ENCODE data around the gene ARVCF.

The ARVCF gene

GRCh38 chr22:20003304-20003703 is 13.3 kb downstream of the ARVCF start:
- no peak for DNase-seq (ENCODE audit: low spot score)
- Histone ChIP-seq H3K27ac (replicated peaks; ENCODE audit: low read length) (no peak overlapping the region), H3K4ac (ENCODE audit: low read length) (no peak overlapping the region), H3K4me3 (ENCODE audit: low read length in 2 of 2) (no peak overlapping the region), H2BK15ac (ENCODE audit: low read length) (no peak overlapping the region), H3K18ac (ENCODE audit: low read length) (no peak overlapping the region), H3K14ac (ENCODE audit: low read length) (no peak overlapping the region), H2BK5ac (ENCODE audit: low read length) (no peak overlapping the region), H3K27me3 (ENCODE audit: control insufficient read depth in 3 of 3, insufficient read depth in 3 of 3, low read depth in 1 of 3, low read length in 3 of 3) (no peaks in the 10 kb centered on the region), H2AK5ac (ENCODE audit: low read depth, low read length) (no peak overlapping the region), H3K36me3 (replicated peaks in 1 of 2; ENCODE audit: control insufficient read depth in 2 of 2, insufficient read depth in 2 of 2, low read length in 2 of 2) (no peaks in the 10 kb centered on the region), H2BK12ac (ENCODE audit: low read length) (no peak overlapping the region), H2AFZ (ENCODE audit: low read length) (no peak overlapping the region), H4K91ac (ENCODE audit: low read depth, low read length, poor library complexity) (no peak overlapping the region), H3K23ac (ENCODE audit: low read depth, low read length, poor library complexity) (no peak overlapping the region), H3K79me1 (ENCODE audit: low read depth, low read length) (no peaks in the 10 kb centered on the region), H3K4me2 (ENCODE audit: insufficient read depth, low read length, poor library complexity, severe bottlenecking) (no peak overlapping the region), H3K9me3 (replicated peaks in 1 of 2; ENCODE audit: control insufficient read depth in 2 of 2, insufficient read depth in 1 of 2, low read depth in 1 of 2, low read length in 2 of 2) (peaks cover 2 to 19% of the 10 kb centered on the region in 2 donors), H3K4me1 (ENCODE audit: control insufficient read depth in 2 of 2, insufficient read depth in 1 of 2, low read depth in 1 of 2, low read length in 2 of 2) (peaks cover 27 to 37% of the 10 kb centered on the region in 2 donors), H4K8ac (ENCODE audit: low read depth, low read length) (no peak overlapping the region), H3K9ac (ENCODE audit: low read depth, low read length, poor library complexity) (no peak overlapping the region), H2BK120ac (ENCODE audit: low read depth, low read length) (no peak overlapping the region)
- WGBS, 2 donors (ENCODE audit: extremely low coverage in 2 of 2, insufficient read length in 2 of 2, insufficient replicate concordance in 1 of 2): no CpG with 5 or more reads among the region's 1 CpG

- H3K36me3 ChIP-seq (replicated peaks in 1 of 2; ENCODE audit: control insufficient read depth in 2 of 2, insufficient read depth in 2 of 2, low read length in 2 of 2): no peaks in the 10 kb centered on the region
- H2AFZ ChIP-seq (ENCODE audit: low read length): peak overlapping the region; percentile 76
- H3K27me3 ChIP-seq (ENCODE audit: control insufficient read depth in 3 of 3, insufficient read depth in 3 of 3, low read depth in 1 of 3, low read length in 3 of 3): no peaks in the 10 kb centered on the region
- H2AK5ac ChIP-seq (ENCODE audit: low read depth, low read length): no peak overlapping the region
- WGBS, 2 donors (ENCODE audit: extremely low coverage in 2 of 2, insufficient read length in 2 of 2, insufficient replicate concordance in 1 of 2): no CpG with 5 or more reads among the region's 2 CpGs
- H3K4me3 ChIP-seq (ENCODE audit: low read length in 2 of 2): no peak overlapping the region
- H3K9me3 ChIP-seq (replicated peaks in 1 of 2; ENCODE audit: control insufficient read depth in 2 of 2, insufficient read depth in 1 of 2, low read depth in 1 of 2, low read length in 2 of 2): peaks cover 2 to 19% of the 10 kb centered on the region in 2 donors
- H3K4me1 ChIP-seq (ENCODE audit: control insufficient read depth in 2 of 2, insufficient read depth in 1 of 2, low read depth in 1 of 2, low read length in 2 of 2): peaks cover 33 to 44% of the 10 kb centered on the region in 2 donors
- H3K4ac ChIP-seq (ENCODE audit: low read length): no peak overlapping the region
- H3K18ac ChIP-seq (ENCODE audit: low read length): no peak overlapping the region
- no peak overlapping the region for H4K91ac ChIP-seq (ENCODE audit: low read depth, low read length, poor library complexity)
- no peak overlapping the region for H4K8ac ChIP-seq (ENCODE audit: low read depth, low read length)
- no peak overlapping the region for H3K9ac ChIP-seq (ENCODE audit: low read depth, low read length, poor library complexity)
- no peak overlapping the region for H2BK12ac ChIP-seq (ENCODE audit: low read length)
- no peak overlapping the region for H2BK120ac ChIP-seq (ENCODE audit: low read depth, low read length)
- H2BK5ac ChIP-seq (ENCODE audit: low read length): no peak overlapping the region
- H3K14ac ChIP-seq (ENCODE audit: low read length): no peak overlapping the region
- H2BK15ac ChIP-seq (ENCODE audit: low read length): no peak overlapping the region
- H3K27ac ChIP-seq (replicated peaks; ENCODE audit: low read length): no peak overlapping the region
- H3K23ac ChIP-seq (ENCODE audit: low read depth, low read length, poor library complexity): no peak overlapping the region
- no peak for DNase-seq (ENCODE audit: low spot score)
- no peak overlapping the region for H3K4me2 ChIP-seq (ENCODE audit: insufficient read depth, low read length, poor library complexity, severe bottlenecking)
- H3K79me1 ChIP-seq (ENCODE audit: low read depth, low read length): no peaks in the 10 kb centered on the region
These were observed 14.0 kb downstream of the ARVCF start for GRCh38 chr22:20002636-20003035.

- Histone ChIP-seq H3K27ac (replicated peaks; ENCODE audit: low read length) (no peak overlapping the region), H3K9me3 (replicated peaks in 1 of 2; ENCODE audit: control insufficient read depth in 2 of 2, insufficient read depth in 1 of 2, low read depth in 1 of 2, low read length in 2 of 2) (peaks cover 2 to 19% of the 10 kb centered on the region in 2 donors), H3K4me2 (ENCODE audit: insufficient read depth, low read length, poor library complexity, severe bottlenecking) (no peak overlapping the region), H2BK15ac (ENCODE audit: low read length) (no peak overlapping the region), H3K27me3 (ENCODE audit: control insufficient read depth in 3 of 3, insufficient read depth in 3 of 3, low read depth in 1 of 3, low read length in 3 of 3) (no peaks in the 10 kb centered on the region), H3K14ac (ENCODE audit: low read length) (no peak overlapping the region), H4K91ac (ENCODE audit: low read depth, low read length, poor library complexity) (no peak overlapping the region), H4K8ac (ENCODE audit: low read depth, low read length) (no peak overlapping the region), H2AK5ac (ENCODE audit: low read depth, low read length) (peak overlapping the region; percentile 25), H3K18ac (ENCODE audit: low read length) (peak overlapping the region; percentile 66), H2BK120ac (ENCODE audit: low read depth, low read length) (no peak overlapping the region), H2BK5ac (ENCODE audit: low read length) (no peak overlapping the region), H3K23ac (ENCODE audit: low read depth, low read length, poor library complexity) (no peak overlapping the region), H3K4ac (ENCODE audit: low read length) (no peak overlapping the region), H3K79me1 (ENCODE audit: low read depth, low read length) (no peaks in the 10 kb centered on the region), H3K36me3 (replicated peaks in 1 of 2; ENCODE audit: control insufficient read depth in 2 of 2, insufficient read depth in 2 of 2, low read length in 2 of 2) (no peaks in the 10 kb centered on the region), H2AFZ (ENCODE audit: low read length) (peak overlapping the region; percentile 76), H3K9ac (ENCODE audit: low read depth, low read length, poor library complexity) (no peak overlapping the region), H3K4me1 (ENCODE audit: control insufficient read depth in 2 of 2, insufficient read depth in 1 of 2, low read depth in 1 of 2, low read length in 2 of 2) (peaks cover 34 to 49% of the 10 kb centered on the region in 2 donors), H2BK12ac (ENCODE audit: low read length) (no peak overlapping the region), H3K4me3 (ENCODE audit: low read length in 2 of 2) (no peak overlapping the region)
- WGBS, 2 donors (ENCODE audit: extremely low coverage in 2 of 2, insufficient read length in 2 of 2, insufficient replicate concordance in 1 of 2): no CpG with 5 or more reads among the region's 9 CpGs
- DNase-seq (ENCODE audit: low spot score): no peak
These were observed 14.5 kb downstream of the ARVCF start for GRCh38 chr22:20002128-20002527.

GRCh38 chr22:20001082-20001638 is 15.5 kb downstream of the ARVCF start:
- H2AK5ac ChIP-seq (ENCODE audit: low read depth, low read length): peak overlapping the region; percentile 87
- no peaks in the 10 kb centered on the region for H3K79me1 ChIP-seq (ENCODE audit: low read depth, low read length)
- H3K9me3 ChIP-seq (replicated peaks in 1 of 2; ENCODE audit: control insufficient read depth in 2 of 2, insufficient read depth in 1 of 2, low read depth in 1 of 2, low read length in 2 of 2): peaks cover 2 to 19% of the 10 kb centered on the region in 2 donors
- no peak overlapping the region for H2BK15ac ChIP-seq (ENCODE audit: low read length)
- H3K4ac ChIP-seq (ENCODE audit: low read length): no peak overlapping the region
- H4K91ac ChIP-seq (ENCODE audit: low read depth, low read length, poor library complexity): no peak overlapping the region
- no peak overlapping the region for H4K8ac ChIP-seq (ENCODE audit: low read depth, low read length)
- no peak overlapping the region for H3K9ac ChIP-seq (ENCODE audit: low read depth, low read length, poor library complexity)
- no peak overlapping the region for H2AFZ ChIP-seq (ENCODE audit: low read length)
- no peak overlapping the region for H3K4me2 ChIP-seq (ENCODE audit: insufficient read depth, low read length, poor library complexity, severe bottlenecking)
- WGBS, 2 donors (ENCODE audit: extremely low coverage in 2 of 2, insufficient read length in 2 of 2, insufficient replicate concordance in 1 of 2): no CpG with 5 or more reads among the region's 11 CpGs
- no peak overlapping the region for H3K27ac ChIP-seq (replicated peaks; ENCODE audit: low read length)
- H3K18ac ChIP-seq (ENCODE audit: low read length): peak overlapping the region; percentile 41
- no peaks in the 10 kb centered on the region for H3K36me3 ChIP-seq (replicated peaks in 1 of 2; ENCODE audit: control insufficient read depth in 2 of 2, insufficient read depth in 2 of 2, low read length in 2 of 2)
- no peak for DNase-seq (ENCODE audit: low spot score)
- peak overlapping the region; percentile 29 for H2BK5ac ChIP-seq (ENCODE audit: low read length)
- peak overlapping the region; percentile 1 for H2BK12ac ChIP-seq (ENCODE audit: low read length)
- H3K4me1 ChIP-seq (ENCODE audit: control insufficient read depth in 2 of 2, insufficient read depth in 1 of 2, low read depth in 1 of 2, low read length in 2 of 2): peaks cover 38 to 54% of the 10 kb centered on the region in 2 donors
- H2BK120ac ChIP-seq (ENCODE audit: low read depth, low read length): no peak overlapping the region
- H3K14ac ChIP-seq (ENCODE audit: low read length): no peak overlapping the region
- H3K27me3 ChIP-seq (ENCODE audit: control insufficient read depth in 3 of 3, insufficient read depth in 3 of 3, low read depth in 1 of 3, low read length in 3 of 3): no peaks in the 10 kb centered on the region
- H3K23ac ChIP-seq (ENCODE audit: low read depth, low read length, poor library complexity): peak overlapping the region; percentile 57
- peak overlapping the region in 1 of 2 donors; percentile 13 for H3K4me3 ChIP-seq (ENCODE audit: low read length in 2 of 2)

Measured in neuronal stem cell (in vitro differentiated cells).